Cardiac septum (tissue), 1 donor: Measurements from ENCODE around the gene ZNF586. TPM values are rescaled to one million over a fixed set of nuclear protein-coding genes. Genes with fewer than 3 reads are reported as not detected.
"Not testable (repeated sequence)": the region's sequence is repeated elsewhere in the genome, so short reads cannot be mapped to it uniquely, and the experiment has no call there.

Source experiments
- DNase-seq: peaks from one replicate; pipeline ENCODE4 v3.0.0-alpha.2; 2020; ENCODE audit warnings: low spot score
- intact Hi-C: fragments of 100-400 bp; cut with DNase I; formaldehyde crosslinking; loops from one replicate; pipeline ENCODE4 v1.14.0; 2022
- total RNA-seq: library from RNA; stranded (reverse); fragmentation: NEBNext Ultra II Directional; extraction: Animal tissue kit (Norgen Biotek cat#: 25700); gene quantifications from one replicate; pipeline ENCODE4 v1.2.1, GENCODE V29; 2021
- donor health status: DM: no; HTN: no; CAD: no.

ZNF586 gene
- total RNA-seq, 1 donor from 2014 or later = 16.8 TPM

GRCh38 chr19:57788114-57788692, 18.7 kb downstream of the ZNF586 start:
- DNase-seq = no peak
- intact Hi-C loops = no loop called here

- intact Hi-C loops = no loop called here
- no peak for DNase-seq
Observed at GRCh38 chr19:57789288-57789687, 19.8 kb downstream of the ZNF586 start.

GRCh38 chr19:57796580-57796979, 27.1 kb downstream of the ZNF586 start:
- intact Hi-C loops = not testable (repeated sequence)

GRCh38 chr19:57800696-57801095, 31.2 kb downstream of the ZNF586 start:
- DNase-seq = no peak
- intact Hi-C loops = no loop called here

More at GRCh38 chr19:57796580-57796979, 27.1 kb downstream of the ZNF586 start:
- not testable (repeated sequence) for DNase-seq

GRCh38 chr19:57802269-57802668, 32.8 kb downstream of the ZNF586 start:
- intact Hi-C loops = no loop called here
- DNase-seq = no peak

- intact Hi-C loops = no loop called here
- DNase-seq = no peak
Observed at GRCh38 chr19:57803265-57803593, 33.8 kb downstream of the ZNF586 start.

GRCh38 chr19:57803594-57804325, 34.3 kb downstream of the ZNF586 start:
- intact Hi-C loops = no loop called here
- no peak for DNase-seq

GRCh38 chr19:57807541-57807940, 38.1 kb downstream of the ZNF586 start:
- no peak for DNase-seq
- intact Hi-C loops = no loop called here

- intact Hi-C loops = not testable (repeated sequence)
Observed at GRCh38 chr19:57810410-57811295, 41.2 kb downstream of the ZNF586 start.

GRCh38 chr19:57812226-57812625, 42.8 kb downstream of the ZNF586 start:
- intact Hi-C loops = no loop called here
- no peak for DNase-seq

More at GRCh38 chr19:57810410-57811295, 41.2 kb downstream of the ZNF586 start:
- not testable (repeated sequence) for DNase-seq

GRCh38 chr19:57812975-57813820, 43.7 kb downstream of the ZNF586 start:
- DNase-seq, intact Hi-C loops: not testable (repeated sequence)

GRCh38 chr19:57813919-57814504, 44.5 kb downstream of the ZNF586 start:
- no peak for DNase-seq
- intact Hi-C loops = loop anchor here (2.0 kb wide), 1 partner anchor 67 kb away; the partner anchor contains the start of gene ZNF776

GRCh38 chr19:57814505-57815246, 45.2 kb downstream of the ZNF586 start, which contains the start of gene ZNF552:
Gene ZNF552, minus strand, starts transcription at chr19:57814913. Its CDS starts 170 bp downstream, at chr19:57814743.
- DNase-seq = peak; percentile 92
- intact Hi-C loops = loop anchor here (2.0 kb wide), 1 partner anchor 68 kb away; the partner anchor contains the start of gene ZNF776

GRCh38 chr19:57815247-57816075, 46.0 kb downstream of the ZNF586 start:
- intact Hi-C loops = loop anchor here (2.0 kb wide), 1 partner anchor 69 kb away; the partner anchor contains the start of gene ZNF776
- no peak for DNase-seq

- DNase-seq = no peak
- intact Hi-C loops = no loop called here
Observed at GRCh38 chr19:57816652-57817051, 47.2 kb downstream of the ZNF586 start.

- DNase-seq = no peak
- intact Hi-C loops = no loop called here
Observed at GRCh38 chr19:57817976-57818375, 48.5 kb downstream of the ZNF586 start.

- no peak for DNase-seq
- intact Hi-C loops = no loop called here
Observed at GRCh38 chr19:57818378-57818777, 48.9 kb downstream of the ZNF586 start.
